Panc1 (cell line): Measurements from ENCODE around the gene NLRC5. TPM values are rescaled to one million over a fixed set of nuclear protein-coding genes. Genes with fewer than 3 reads are reported as not detected.
"Not testable (repeated sequence)": the region's sequence is repeated elsewhere in the genome, so short reads cannot be mapped to it uniquely, and the experiment has no call there.

Source experiments
- ATAC-seq: fragments of 200-7000 bp; cut with Tn5 transposase; 2 replicates; pipeline ENCODE4 v1.9.1; 2020; ENCODE audit warnings: mild to moderate bottlenecking, moderate library complexity
- BruUV-seq: library from RNA; stranded (reverse); fragments of 400-500 nt; replicated peaks from 2 replicates; lab custom pipeline; 2021; lab: Mats Ljungman, UMichigan
- CTCF ChIA-PET: fragments of 300-600 bp; sonication (Branson Sonifier 250); formaldehyde crosslinking; loops from one replicate; lab custom pipeline; 2022; ENCODE audit warnings: antibody characterized with exemption; lab: Charles Lee
- POLR2A ChIA-PET: fragments of 300-600 bp; sonication (Branson Sonifier 250); formaldehyde crosslinking; loops from one replicate; lab custom pipeline; 2022; ENCODE audit warnings: antibody characterized with exemption; lab: Charles Lee
- DNase-seq: peaks from one replicate; pipeline ENCODE4 v3.0.0-alpha.2; 2010; ENCODE audit warnings: low read depth, low spot score
- H3K27ac ChIP-seq: 2 replicates; pipeline ENCODE4 v1.5.1; 2011; ENCODE audit warnings: mild to moderate bottlenecking, low read length, inconsistent platforms
- H3K27me3 ChIP-seq: fragments of 200-500 bp; sonication (Bioruptor generic); 2 replicates; pipeline ENCODE4 v1.6.0; 2014; ENCODE audit warnings: low read length, inconsistent platforms; ENCODE audit not compliant: control insufficient read depth, insufficient read depth
- H3K36me3 ChIP-seq: fragments of 200-500 bp; sonication (Bioruptor generic); 2 replicates; pipeline ENCODE4 v1.5.1; 2014; ENCODE audit warnings: inconsistent platforms, mild to moderate bottlenecking, low read length, moderate library complexity; ENCODE audit not compliant: control insufficient read depth, insufficient read depth
- H3K4me1 ChIP-seq: 2 replicates; pipeline ENCODE4 v1.5.1; 2011; ENCODE audit warnings: inconsistent platforms, mild to moderate bottlenecking, low read length, moderate library complexity; ENCODE audit not compliant: control insufficient read depth, insufficient read depth
- H3K4me3 ChIP-seq, 2 experiments: 2 replicates each; pipeline ENCODE4 v1.5.1; 2011 to 2012; ENCODE audit warnings: low read depth in 2 of 2, low read length in 2 of 2, mild to moderate bottlenecking in 2 of 2, inconsistent platforms in 1 of 2, moderate library complexity in 1 of 2
- H3K9me3 ChIP-seq: fragments of 200-500 bp; sonication (Bioruptor generic); 2 replicates; pipeline ENCODE4 v1.5.1; 2014; ENCODE audit warnings: low read depth, mild to moderate bottlenecking, inconsistent platforms, low read length, moderate library complexity; ENCODE audit not compliant: control insufficient read depth, insufficient read depth
- POLR2AphosphoS5 ChIP-seq: IDR thresholded peaks from 2 replicates; pipeline ENCODE4 v1.6.1; 2012; ENCODE audit warnings: mild to moderate bottlenecking, low read depth, low read length, moderate library complexity
- SIN3A ChIP-seq: IDR thresholded peaks from 2 replicates; pipeline ENCODE4 v1.6.1; 2012; ENCODE audit warnings: low read depth, mild to moderate bottlenecking, low read length, moderate library complexity, borderline replicate concordance; ENCODE audit not compliant: insufficient read depth
- TCF7L2 ChIP-seq: IDR thresholded peaks from 2 replicates; pipeline ENCODE4 v1.6.1; 2011; ENCODE audit warnings: mild to moderate bottlenecking, low read depth, low read length, inconsistent platforms
- in situ Hi-C: cut with HindIII; loops from 2 replicates; pipeline ENCODE4 v1.10.0; 2016; ENCODE audit warnings: low sequenced_read_pairs, low pct_unique_long_range_greater_than_20kb
- intact Hi-C: fragments of 100-400 bp; cut with micrococcal nuclease; formaldehyde crosslinking; loops from one replicate; pipeline ENCODE4 v1.10.0; 2022; ENCODE audit not compliant: unreplicated experiment
- total RNA-seq: library from RNA; stranded (reverse); gene quantifications from one replicate; pipeline ENCODE4 v1.2.1, GENCODE V29; 2021; ENCODE audit not compliant: unreplicated experiment
- TF ChIP-seq, protein P1 (sequence below), 2 experiments: IDR thresholded peaks; 2 replicates each; pipeline ENCODE4 v1.6.1; 2011 to 2012; ENCODE audit warnings: low read depth in 2 of 2, control low read depth in 1 of 2, low read length in 1 of 2, mild to moderate bottlenecking in 1 of 2, moderate library complexity in 1 of 2; ENCODE audit not compliant: insufficient read depth in 1 of 2
- TF ChIP-seq, protein P2 (sequence below): fragments of 450-650 bp; IDR thresholded peaks from 2 replicates; pipeline ENCODE4 v1.5.1; 2017; ENCODE audit warnings: mild to moderate bottlenecking

NLRC5 gene
- total RNA-seq, 1 experiment from 2014 or later, result 8.8 TPM

DNA sequence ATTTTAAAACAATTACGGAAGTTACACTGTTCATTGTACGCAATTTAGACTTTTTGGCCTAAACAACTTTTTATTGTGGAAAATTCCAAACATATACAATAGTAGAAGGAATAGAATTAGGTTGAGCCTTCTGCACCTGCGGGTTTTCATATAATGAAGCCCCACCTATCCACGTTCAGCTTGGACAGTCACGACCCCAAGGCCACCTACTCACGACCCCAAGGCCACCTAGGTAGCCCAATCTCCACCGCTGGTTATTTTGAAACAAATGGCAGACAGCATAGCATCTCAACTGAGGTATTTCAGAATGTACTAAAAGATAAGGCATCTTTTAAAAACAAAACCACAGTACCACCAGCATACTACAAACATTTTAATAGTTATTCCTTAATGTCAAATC, 631 bp downstream of the NLRC5 start:
- no peak for TF ChIP-seq POLR2AphosphoS5
- TF ChIP-seq, protein P1, sequence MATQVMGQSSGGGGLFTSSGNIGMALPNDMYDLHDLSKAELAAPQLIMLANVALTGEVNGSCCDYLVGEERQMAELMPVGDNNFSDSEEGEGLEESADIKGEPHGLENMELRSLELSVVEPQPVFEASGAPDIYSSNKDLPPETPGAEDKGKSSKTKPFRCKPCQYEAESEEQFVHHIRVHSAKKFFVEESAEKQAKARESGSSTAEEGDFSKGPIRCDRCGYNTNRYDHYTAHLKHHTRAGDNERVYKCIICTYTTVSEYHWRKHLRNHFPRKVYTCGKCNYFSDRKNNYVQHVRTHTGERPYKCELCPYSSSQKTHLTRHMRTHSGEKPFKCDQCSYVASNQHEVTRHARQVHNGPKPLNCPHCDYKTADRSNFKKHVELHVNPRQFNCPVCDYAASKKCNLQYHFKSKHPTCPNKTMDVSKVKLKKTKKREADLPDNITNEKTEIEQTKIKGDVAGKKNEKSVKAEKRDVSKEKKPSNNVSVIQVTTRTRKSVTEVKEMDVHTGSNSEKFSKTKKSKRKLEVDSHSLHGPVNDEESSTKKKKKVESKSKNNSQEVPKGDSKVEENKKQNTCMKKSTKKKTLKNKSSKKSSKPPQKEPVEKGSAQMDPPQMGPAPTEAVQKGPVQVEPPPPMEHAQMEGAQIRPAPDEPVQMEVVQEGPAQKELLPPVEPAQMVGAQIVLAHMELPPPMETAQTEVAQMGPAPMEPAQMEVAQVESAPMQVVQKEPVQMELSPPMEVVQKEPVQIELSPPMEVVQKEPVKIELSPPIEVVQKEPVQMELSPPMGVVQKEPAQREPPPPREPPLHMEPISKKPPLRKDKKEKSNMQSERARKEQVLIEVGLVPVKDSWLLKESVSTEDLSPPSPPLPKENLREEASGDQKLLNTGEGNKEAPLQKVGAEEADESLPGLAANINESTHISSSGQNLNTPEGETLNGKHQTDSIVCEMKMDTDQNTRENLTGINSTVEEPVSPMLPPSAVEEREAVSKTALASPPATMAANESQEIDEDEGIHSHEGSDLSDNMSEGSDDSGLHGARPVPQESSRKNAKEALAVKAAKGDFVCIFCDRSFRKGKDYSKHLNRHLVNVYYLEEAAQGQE (IDR thresholded peaks at IDR 0.05; ENCODE audit: insufficient read depth in 1 of 2, low read depth in 2 of 2, low read length in 1 of 2), result no peak
- TF ChIP-seq, protein P2, sequence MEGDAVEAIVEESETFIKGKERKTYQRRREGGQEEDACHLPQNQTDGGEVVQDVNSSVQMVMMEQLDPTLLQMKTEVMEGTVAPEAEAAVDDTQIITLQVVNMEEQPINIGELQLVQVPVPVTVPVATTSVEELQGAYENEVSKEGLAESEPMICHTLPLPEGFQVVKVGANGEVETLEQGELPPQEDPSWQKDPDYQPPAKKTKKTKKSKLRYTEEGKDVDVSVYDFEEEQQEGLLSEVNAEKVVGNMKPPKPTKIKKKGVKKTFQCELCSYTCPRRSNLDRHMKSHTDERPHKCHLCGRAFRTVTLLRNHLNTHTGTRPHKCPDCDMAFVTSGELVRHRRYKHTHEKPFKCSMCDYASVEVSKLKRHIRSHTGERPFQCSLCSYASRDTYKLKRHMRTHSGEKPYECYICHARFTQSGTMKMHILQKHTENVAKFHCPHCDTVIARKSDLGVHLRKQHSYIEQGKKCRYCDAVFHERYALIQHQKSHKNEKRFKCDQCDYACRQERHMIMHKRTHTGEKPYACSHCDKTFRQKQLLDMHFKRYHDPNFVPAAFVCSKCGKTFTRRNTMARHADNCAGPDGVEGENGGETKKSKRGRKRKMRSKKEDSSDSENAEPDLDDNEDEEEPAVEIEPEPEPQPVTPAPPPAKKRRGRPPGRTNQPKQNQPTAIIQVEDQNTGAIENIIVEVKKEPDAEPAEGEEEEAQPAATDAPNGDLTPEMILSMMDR, result no peak
- TF ChIP-seq TCF7L2, result no peak
- no peak for TF ChIP-seq SIN3A
- H3K9me3 ChIP-seq, result no peaks in the 10 kb centered on the region
- no peak for DNase-seq
- intact Hi-C loops (no loop called here), in situ Hi-C loops (no loop called here)
- H3K4me1 ChIP-seq, result peaks cover 3% of the 10 kb centered on the region; the same call in 1 of the 2 replicates
- no TSS peak for BruUV-seq
- H3K27me3 ChIP-seq, result no peaks in the 10 kb centered on the region
- ATAC-seq, result no peak
- peak overlapping the region; percentile 79 for H3K27ac ChIP-seq
- H3K4me3 ChIP-seq, result peak overlapping the region; percentile 55 to 62
- POLR2A ChIA-PET, result interaction anchor here (0.5 kb wide), 1 partner anchor 41 kb away, joined by 3 read pairs; no protein-coding TSS in a partner anchor
- H3K36me3 ChIP-seq, result no peaks in the 10 kb centered on the region
- CTCF ChIA-PET, result no interaction called here

DNA sequence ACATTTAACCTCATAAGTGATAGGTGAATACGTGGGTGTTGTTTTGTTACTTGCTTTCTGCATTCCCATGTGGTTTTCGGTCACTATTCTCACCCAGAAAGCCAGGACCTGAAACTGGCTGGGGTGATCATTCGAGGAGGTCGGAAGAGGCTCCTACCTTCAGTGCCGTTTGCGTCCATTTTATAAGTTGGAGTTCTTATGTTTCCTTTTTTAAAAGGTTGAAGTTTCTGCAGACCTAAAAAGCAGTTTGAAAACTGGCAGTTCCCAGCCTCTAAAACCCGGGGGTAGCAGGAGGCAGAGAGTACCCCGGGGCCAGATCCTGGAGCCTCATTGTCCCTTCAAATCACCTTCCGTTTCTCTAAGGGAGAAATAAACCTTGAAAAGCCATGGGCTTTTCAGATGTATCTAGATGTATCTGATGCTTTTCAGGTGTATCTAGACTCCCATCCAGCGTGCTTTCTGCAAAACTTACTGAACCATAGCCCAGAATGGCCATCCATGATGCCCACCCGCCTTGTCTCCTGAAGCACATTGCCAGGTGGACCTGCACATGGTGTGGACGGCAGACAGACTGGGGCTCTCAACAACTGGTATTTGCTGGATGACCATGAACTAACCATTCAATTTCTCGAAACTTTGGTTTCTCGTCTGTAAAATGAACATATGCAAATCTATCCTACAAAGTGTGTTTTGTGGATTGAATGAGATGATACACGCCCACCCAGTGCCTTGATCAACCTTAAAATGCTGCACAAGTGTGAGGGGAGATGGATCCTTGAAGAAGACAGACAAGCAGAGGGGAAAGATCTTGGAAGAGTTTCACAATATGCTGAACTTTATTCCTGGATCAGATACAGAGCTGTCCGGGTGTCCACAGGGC, 1.3 kb downstream of the NLRC5 start:
- ATAC-seq (no peak), DNase-seq (no peak)
- H3K36me3 ChIP-seq, result no peaks in the 10 kb centered on the region
- POLR2A ChIA-PET, result interaction anchor here (0.7 kb wide), 1 partner anchor 30 kb away, joined by 14 read pairs; no protein-coding TSS in a partner anchor
- no peak overlapping the region for H3K27ac ChIP-seq
- in situ Hi-C loops, result no loop called here
- CTCF ChIA-PET, result no interaction called here
- no TSS peak for BruUV-seq
- no peak overlapping the region for H3K4me3 ChIP-seq
- TF ChIP-seq POLR2AphosphoS5, result no peak
- no peak for TF ChIP-seq SIN3A
- no peak for TF ChIP-seq TCF7L2
- TF ChIP-seq, protein P1 (IDR thresholded peaks at IDR 0.05; ENCODE audit: insufficient read depth in 1 of 2, low read depth in 2 of 2, low read length in 1 of 2), result no peak
- TF ChIP-seq, protein P2, result no peak
- no peaks in the 10 kb centered on the region for H3K9me3 ChIP-seq
- peaks cover 3% of the 10 kb centered on the region; the same call in 1 of the 2 replicates for H3K4me1 ChIP-seq
- no peaks in the 10 kb centered on the region for H3K27me3 ChIP-seq
- intact Hi-C loops, result no loop called here

DNA sequence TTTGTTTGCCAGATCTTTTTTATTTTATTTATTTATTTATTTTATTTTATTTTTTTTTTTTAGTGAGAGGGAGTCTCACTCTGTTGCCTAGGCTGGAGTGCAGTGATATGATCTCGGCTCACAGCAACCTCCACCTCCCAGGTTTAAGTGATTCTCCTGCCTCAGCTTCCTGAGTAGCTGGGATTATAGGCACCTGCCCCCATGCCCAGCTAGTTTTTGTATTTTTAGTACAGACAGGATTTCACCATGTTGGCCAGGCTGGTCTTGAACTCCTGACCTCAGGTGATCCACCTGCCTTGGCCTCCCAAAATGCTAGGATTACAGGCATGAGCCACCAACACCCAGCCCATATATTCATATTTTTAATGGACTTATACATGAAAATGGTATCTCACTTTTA, 3.1 kb downstream of the NLRC5 start:
- H3K27ac ChIP-seq, H3K27me3 ChIP-seq, H3K4me3 ChIP-seq, DNase-seq, BruUV-seq, H3K4me1 ChIP-seq, ATAC-seq, in situ Hi-C loops, H3K36me3 ChIP-seq, POLR2A ChIA-PET, H3K9me3 ChIP-seq, intact Hi-C loops, CTCF ChIA-PET: not testable (repeated sequence)
